A673 (cell line): ENCODE data around the gene TEX261. TPM values are rescaled to one million over a fixed set of nuclear protein-coding genes. Genes with fewer than 3 reads are reported as not detected.

ENCODE experiments used
- BruUV-seq: library from RNA; stranded (reverse); fragments of 400-500 nt; replicated peaks from 2 replicates; lab custom pipeline; 2021; lab: Mats Ljungman, UMichigan
- CTCF ChIA-PET: fragments of 300-600 bp; sonication (Branson Sonifier 250); formaldehyde crosslinking; loops from one replicate; lab custom pipeline; 2022; ENCODE audit warnings: antibody characterized with exemption; lab: Charles Lee
- POLR2A ChIA-PET: fragments of 300-600 bp; sonication (Branson Sonifier 250); formaldehyde crosslinking; loops from one replicate; lab custom pipeline; 2022; ENCODE audit warnings: antibody characterized with exemption; ENCODE audit not compliant: low non-redundant PET; lab: Charles Lee
- DNase-seq: peaks from one replicate; pipeline ENCODE4 v3.0.0-alpha.2; 2015; ENCODE audit warnings: low spot score
- H3K27ac ChIP-seq: fragments of 200-600 bp; sonication (generic); 2 replicates; pipeline ENCODE4 v1.5.1; 2016; ENCODE audit warnings: mixed run types, low read depth, mild to moderate bottlenecking, mixed read lengths, antibody characterized with exemption, low read length; ENCODE audit not compliant: poor library complexity, severe bottlenecking
- H3K27me3 ChIP-seq: fragments of 200-600 bp; sonication (generic); replicated peaks from 2 replicates; pipeline ENCODE4 v1.6.1; 2017; ENCODE audit warnings: mixed run types, low read depth, mild to moderate bottlenecking, mixed read lengths, antibody characterized with exemption, low read length; ENCODE audit not compliant: insufficient read depth, poor library complexity
- H3K36me3 ChIP-seq: fragments of 200-600 bp; sonication (generic); 2 replicates; pipeline ENCODE4 v1.6.1; 2016; ENCODE audit warnings: mixed run types, mild to moderate bottlenecking, mixed read lengths, antibody characterized with exemption, low read length; ENCODE audit not compliant: insufficient read depth, poor library complexity, severe bottlenecking
- H3K4me1 ChIP-seq: fragments of 200-600 bp; sonication (generic); 2 replicates; pipeline ENCODE4 v1.6.1; 2017; ENCODE audit warnings: mixed run types, mild to moderate bottlenecking, mixed read lengths, antibody characterized with exemption, low read length; ENCODE audit not compliant: insufficient read depth, poor library complexity, severe bottlenecking
- H3K4me3 ChIP-seq: fragments of 200-600 bp; sonication (generic); 2 replicates; pipeline ENCODE4 v1.5.1; 2016; ENCODE audit warnings: low read depth, mixed run types, mild to moderate bottlenecking, mixed read lengths, low read length; ENCODE audit not compliant: poor library complexity, severe bottlenecking
- H3K9me3 ChIP-seq: fragments of 200-600 bp; sonication (generic); 2 replicates; pipeline ENCODE4 v1.6.1; 2016; ENCODE audit warnings: mixed run types, low read depth, mild to moderate bottlenecking, mixed read lengths, antibody characterized with exemption, low read length; ENCODE audit not compliant: poor library complexity, severe bottlenecking
- CTCF ChIP-seq: fragments of 300-800, 200-600 bp; sonication (generic); conservative IDR thresholded peaks from 2 replicates; pipeline ENCODE4 v1.5.1; 2017; ENCODE audit warnings: low read depth, mild to moderate bottlenecking, antibody characterized with exemption, low read length, moderate library complexity, mixed read lengths
- EZH2 ChIP-seq: fragments of 200-600 bp; sonication (generic); IDR thresholded peaks from 2 replicates; pipeline ENCODE4 v1.6.1; 2017; ENCODE audit warnings: borderline replicate concordance, low read depth, mild to moderate bottlenecking, mixed read lengths, antibody characterized with exemption, low read length; ENCODE audit not compliant: poor library complexity, severe bottlenecking
- intact Hi-C: fragments of 100-400 bp; cut with micrococcal nuclease; formaldehyde crosslinking; loops from one replicate; pipeline ENCODE4 v1.10.0; 2022; ENCODE audit not compliant: unreplicated experiment
- total RNA-seq: library from RNA; stranded (reverse); gene quantifications from 2 replicates; pipeline ENCODE4 v1.2.3, GENCODE V29; 2021

Gene TEX261
- total RNA-seq, 1 experiment from 2014 or later, result 60.9 TPM

GRCh38 chr2:70957798-70958197, 36.9 kb downstream of the TEX261 start:
- DNase-seq, result no peak
- no peak overlapping the region for H3K27ac ChIP-seq
- H3K4me1 ChIP-seq, result no peaks in the 10 kb centered on the region
- ChIA-PET CTCF (no interaction called here), POLR2A (no interaction called here)
- intact Hi-C loops, result no loop called here
- H3K36me3 ChIP-seq, result no peaks in the 10 kb centered on the region
- no peak overlapping the region for H3K4me3 ChIP-seq
- no TSS peak for BruUV-seq
- TF ChIP-seq CTCF, result no peak
- TF ChIP-seq EZH2, result no peak
- no peaks in the 10 kb centered on the region for H3K9me3 ChIP-seq
- no peaks in the 10 kb centered on the region for H3K27me3 ChIP-seq

GRCh38 chr2:70956141-70956540, 38.5 kb downstream of the TEX261 start:
- no peak for DNase-seq
- Histone ChIP-seq H3K9me3 (no peaks in the 10 kb centered on the region), H3K27ac (no peak overlapping the region), H3K27me3 (no peaks in the 10 kb centered on the region), H3K36me3 (no peaks in the 10 kb centered on the region), H3K4me1 (no peaks in the 10 kb centered on the region), H3K4me3 (no peak overlapping the region)
- POLR2A ChIA-PET, result no interaction called here
- TF ChIP-seq EZH2 (no peak), CTCF (no peak)
- intact Hi-C loops, result no loop called here
- CTCF ChIA-PET, result no interaction called here
- BruUV-seq, result no TSS peak

GRCh38 chr2:70954886-70955285, 39.8 kb downstream of the TEX261 start:
- ChIA-PET POLR2A (no interaction called here), CTCF (no interaction called here)
- Histone ChIP-seq H3K9me3 (no peaks in the 10 kb centered on the region), H3K36me3 (no peaks in the 10 kb centered on the region), H3K27me3 (no peaks in the 10 kb centered on the region), H3K4me1 (no peaks in the 10 kb centered on the region), H3K27ac (no peak overlapping the region), H3K4me3 (no peak overlapping the region)
- DNase-seq, result no peak
- intact Hi-C loops, result no loop called here
- BruUV-seq, result no TSS peak
- TF ChIP-seq CTCF (no peak), EZH2 (no peak)
